22Rv1 (cell line): Measurements from ENCODE around the gene ARHGAP25.

Source experiments
- ZFX ChIP-seq: fragments of 450-650 bp; IDR thresholded peaks from 2 replicates; pipeline ENCODE4 v1.6.1; 2017; ENCODE audit warnings: antibody characterized with exemption, borderline replicate concordance
- TF ChIP-seq, protein P1 (sequence below): fragments of 450-650 bp; IDR thresholded peaks from 2 replicates; pipeline ENCODE4 v1.5.1; 2017; ENCODE audit warnings: mild to moderate bottlenecking

DNA sequence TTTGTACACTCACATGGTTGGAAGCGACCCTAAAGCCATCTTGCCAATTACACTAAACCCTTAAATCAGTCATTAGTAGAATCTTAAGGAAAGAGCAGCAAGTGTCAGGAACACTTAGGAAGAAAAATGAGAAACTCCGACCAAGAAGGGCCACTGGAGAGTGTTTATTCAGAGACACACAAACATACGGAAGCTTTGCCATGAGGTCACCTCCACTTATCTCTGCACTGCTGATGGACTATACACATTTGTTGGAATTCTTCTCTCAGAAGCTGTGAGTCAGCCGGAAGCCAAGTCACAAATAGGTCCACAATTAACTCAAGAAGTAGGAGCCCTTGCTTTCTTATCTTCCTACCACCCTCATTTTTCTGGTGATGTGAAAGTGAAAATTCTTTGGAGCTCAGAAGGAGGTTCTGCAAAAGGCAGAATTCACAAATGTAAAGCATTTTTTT is 115.0 kb downstream of the ARHGAP25 start:
- TF ChIP-seq, protein P1, sequence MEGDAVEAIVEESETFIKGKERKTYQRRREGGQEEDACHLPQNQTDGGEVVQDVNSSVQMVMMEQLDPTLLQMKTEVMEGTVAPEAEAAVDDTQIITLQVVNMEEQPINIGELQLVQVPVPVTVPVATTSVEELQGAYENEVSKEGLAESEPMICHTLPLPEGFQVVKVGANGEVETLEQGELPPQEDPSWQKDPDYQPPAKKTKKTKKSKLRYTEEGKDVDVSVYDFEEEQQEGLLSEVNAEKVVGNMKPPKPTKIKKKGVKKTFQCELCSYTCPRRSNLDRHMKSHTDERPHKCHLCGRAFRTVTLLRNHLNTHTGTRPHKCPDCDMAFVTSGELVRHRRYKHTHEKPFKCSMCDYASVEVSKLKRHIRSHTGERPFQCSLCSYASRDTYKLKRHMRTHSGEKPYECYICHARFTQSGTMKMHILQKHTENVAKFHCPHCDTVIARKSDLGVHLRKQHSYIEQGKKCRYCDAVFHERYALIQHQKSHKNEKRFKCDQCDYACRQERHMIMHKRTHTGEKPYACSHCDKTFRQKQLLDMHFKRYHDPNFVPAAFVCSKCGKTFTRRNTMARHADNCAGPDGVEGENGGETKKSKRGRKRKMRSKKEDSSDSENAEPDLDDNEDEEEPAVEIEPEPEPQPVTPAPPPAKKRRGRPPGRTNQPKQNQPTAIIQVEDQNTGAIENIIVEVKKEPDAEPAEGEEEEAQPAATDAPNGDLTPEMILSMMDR, result no peak
- TF ChIP-seq ZFX, result no peak
